SK-N-SH treated with all-trans-retinoic acid at 6 μM for 48 hours (cell line): ENCODE data around the gene DNTTIP2.

ENCODE experiments used
- ATAC-seq: fragments of 200-7000 bp; cut with Tn5 transposase; 3 replicates; pipeline ENCODE4 v1.9.1; 2020; ENCODE audit warnings: mild to moderate bottlenecking, moderate library complexity
- ARNTL ChIP-seq: fragments of 450-650 bp; formaldehyde crosslinking; IDR thresholded peaks from 2 replicates; pipeline ENCODE4 v1.5.0; 2020; ENCODE audit warnings: low read depth, mild to moderate bottlenecking, moderate library complexity, borderline replicate concordance
- BACH2 ChIP-seq: fragments of 250-450 bp; sonication (Bioruptor Pico); IDR thresholded peaks from 2 replicates; pipeline ENCODE4 v1.9.0; 2021; ENCODE audit warnings: mild to moderate bottlenecking, borderline replicate concordance
- CREB5 ChIP-seq: fragments of 250-450 bp; sonication (Bioruptor Pico); IDR thresholded peaks from 2 replicates; pipeline ENCODE4 v1.5.1; 2020; ENCODE audit warnings: low read depth, mild to moderate bottlenecking, moderate library complexity
- CSDC2 ChIP-seq: fragments of 250-450 bp; sonication (Bioruptor Pico); IDR thresholded peaks from 2 replicates; pipeline ENCODE4 v1.5.0; 2020; ENCODE audit warnings: mild to moderate bottlenecking, moderate library complexity
- CSRNP3 ChIP-seq: fragments of 250-450 bp; sonication (Bioruptor Pico); IDR thresholded peaks from 2 replicates; pipeline ENCODE4 v1.5.1; 2021; ENCODE audit warnings: mild to moderate bottlenecking, moderate library complexity
- ESRRG ChIP-seq: fragments of 250-450 bp; sonication (Bioruptor Pico); IDR thresholded peaks from 2 replicates; pipeline ENCODE4 v1.6.1; 2021; ENCODE audit warnings: mild to moderate bottlenecking
- GLIS3 ChIP-seq: fragments of 250-450 bp; sonication (Bioruptor Pico); IDR thresholded peaks from 2 replicates; pipeline ENCODE4 v1.5.0; 2020; ENCODE audit warnings: mild to moderate bottlenecking, moderate library complexity
- ISL1 ChIP-seq: fragments of 250-450 bp; sonication (Bioruptor Pico); IDR thresholded peaks from 2 replicates; pipeline ENCODE4 v2.1.2; 2022; ENCODE audit warnings: mild to moderate bottlenecking, moderate library complexity
- OSR1 ChIP-seq: fragments of 250-450 bp; sonication (Bioruptor Pico); IDR thresholded peaks from 2 replicates; pipeline ENCODE4 v1.8.0; 2022; ENCODE audit warnings: moderate library complexity, mild to moderate bottlenecking, inconsistent platforms
- PATZ1 ChIP-seq: fragments of 250-450 bp; sonication (Bioruptor Pico); IDR thresholded peaks from 2 replicates; pipeline ENCODE4 v1.8.0; 2020; ENCODE audit warnings: mild to moderate bottlenecking, moderate library complexity, borderline replicate concordance
- POU6F1 ChIP-seq: fragments of 250-450 bp; sonication (Bioruptor Pico); IDR thresholded peaks from 2 replicates; pipeline ENCODE4 v1.8.0; 2021; ENCODE audit warnings: low read depth, mild to moderate bottlenecking, moderate library complexity, borderline replicate concordance
- PPARA ChIP-seq: fragments of 250-450 bp; sonication (Bioruptor Pico); IDR thresholded peaks from 2 replicates; pipeline ENCODE4 v1.5.0; 2020; ENCODE audit warnings: mild to moderate bottlenecking, borderline replicate concordance
- RARB ChIP-seq: fragments of 250-450 bp; sonication (Bioruptor Pico); IDR thresholded peaks from 2 replicates; pipeline ENCODE4 v1.8.0; 2021; ENCODE audit warnings: mild to moderate bottlenecking, moderate library complexity
- SNAI2 ChIP-seq: fragments of 250-450 bp; sonication (Bioruptor Pico); IDR thresholded peaks from 2 replicates; pipeline ENCODE4 v1.5.0; 2020; ENCODE audit warnings: mild to moderate bottlenecking, moderate library complexity
- TCF4 ChIP-seq: fragments of 250-450 bp; sonication (Bioruptor Pico); IDR thresholded peaks from 2 replicates; pipeline ENCODE4 v1.8.0; 2021; ENCODE audit warnings: mild to moderate bottlenecking, moderate library complexity, borderline replicate concordance
- TSHZ2 ChIP-seq: fragments of 250-450 bp; sonication (Bioruptor Pico); IDR thresholded peaks from 2 replicates; pipeline ENCODE4 v1.5.0; 2020; ENCODE audit warnings: mild to moderate bottlenecking, moderate library complexity
- ZC3H10 ChIP-seq: fragments of 250-450 bp; sonication (Bioruptor Pico); IDR thresholded peaks from 2 replicates; pipeline ENCODE4 v1.5.1; 2021; ENCODE audit warnings: mild to moderate bottlenecking, moderate library complexity
- ZFP3 ChIP-seq: fragments of 250-450 bp; sonication (Bioruptor Pico); IDR thresholded peaks from 2 replicates; pipeline ENCODE4 v1.5.0; 2020; ENCODE audit warnings: mild to moderate bottlenecking, moderate library complexity
- ZFP30 ChIP-seq: fragments of 450-650 bp; formaldehyde crosslinking; IDR thresholded peaks from 2 replicates; pipeline ENCODE4 v1.5.0; 2022; ENCODE audit warnings: mild to moderate bottlenecking, moderate library complexity
- ZNF565 ChIP-seq: fragments of 450-650 bp; formaldehyde crosslinking; conservative IDR thresholded peaks from 2 replicates; pipeline ENCODE4 v1.5.0; 2020; ENCODE audit warnings: low read depth, mild to moderate bottlenecking, moderate library complexity
- ZNF70 ChIP-seq: fragments of 450-650 bp; formaldehyde crosslinking; IDR thresholded peaks from 2 replicates; pipeline ENCODE4 v1.5.0; 2020; ENCODE audit warnings: mild to moderate bottlenecking, moderate library complexity
- ZNF8 ChIP-seq: fragments of 450-650 bp; formaldehyde crosslinking; IDR thresholded peaks from 2 replicates; pipeline ENCODE4 v1.5.0; 2020; ENCODE audit warnings: mild to moderate bottlenecking, moderate library complexity

DNTTIP2 gene

GRCh38 chr1:93848350-93848883, 30.6 kb downstream of the DNTTIP2 start:
- no peak for ATAC-seq
- TF ChIP-seq RARB (no peak), ZC3H10 (CRISPR knock-in tag) (no peak), ZNF70 (CRISPR knock-in tag) (no peak), POU6F1 (CRISPR knock-in tag) (no peak), ZNF565 (no peak), CSDC2 (no peak), TSHZ2 (CRISPR knock-in tag) (no peak), TCF4 (no peak), ESRRG (CRISPR knock-in tag) (no peak), SNAI2 (CRISPR knock-in tag) (no peak), CSRNP3 (CRISPR knock-in tag) (no peak), GLIS3 (CRISPR knock-in tag) (no peak), OSR1 (CRISPR knock-in tag) (no peak), PPARA (CRISPR knock-in tag) (no peak), ZFP30 (CRISPR knock-in tag) (no peak), BACH2 (no peak), ZFP3 (CRISPR knock-in tag) (no peak)

GRCh38 chr1:93847811-93848288, 31.2 kb downstream of the DNTTIP2 start:
- ATAC-seq, result peak; percentile 48

More at GRCh38 chr1:93847811-93848288, 31.2 kb downstream of the DNTTIP2 start:
- TF ChIP-seq SNAI2 (CRISPR knock-in tag), result no peak
- no peak for TF ChIP-seq ZNF8 (CRISPR knock-in tag)
- TF ChIP-seq ZFP3 (CRISPR knock-in tag), result no peak
- no peak for TF ChIP-seq GLIS3 (CRISPR knock-in tag)
- no peak for TF ChIP-seq ISL1 (CRISPR knock-in tag)
- TF ChIP-seq TCF4, result no peak
- TF ChIP-seq PPARA (CRISPR knock-in tag), result no peak
- TF ChIP-seq ZFP30 (CRISPR knock-in tag), result no peak
- TF ChIP-seq CSDC2, result no peak
- no peak for TF ChIP-seq ZNF70 (CRISPR knock-in tag)
- no peak for TF ChIP-seq PATZ1 (CRISPR knock-in tag)
- TF ChIP-seq ARNTL, result no peak
- no peak for TF ChIP-seq CREB5 (CRISPR knock-in tag)
- TF ChIP-seq CSRNP3 (CRISPR knock-in tag), result no peak
- TF ChIP-seq ZNF565, result no peak
- TF ChIP-seq, all 23 proteins: peak for 0
